CD14-positive monocyte (primary cell): Measurements from ENCODE around the gene OLFML2B. TPM values are rescaled to one million over a fixed set of nuclear protein-coding genes. Genes with fewer than 3 reads are reported as not detected.

Experiments used
- DNase-seq, 3 donors: peaks; one replicate each; pipeline ENCODE4 v3.0.0-alpha.2; 2011 to 2022
- H2AFZ ChIP-seq: 2 replicates; pipeline ENCODE4 v1.6.0; 2012; ENCODE audit warnings: mild to moderate bottlenecking, low read depth, low read length, inconsistent platforms; ENCODE audit not compliant: insufficient read depth, poor library complexity, severe bottlenecking
- H3K27ac ChIP-seq, 2 donors: 1 replicate in 1 of 2; 2 replicates in 1 of 2; pipeline ENCODE4 v1.5.1; 2012 to 2013; ENCODE audit warnings: low read length in 2 of 2, control low read depth in 1 of 2, inconsistent platforms in 1 of 2, low read depth in 1 of 2, mild to moderate bottlenecking in 1 of 2
- H3K27me3 ChIP-seq, 2 donors: one replicate each; pipeline versions ENCODE4 v1.6.0 to v1.6.1; 2011 to 2013; ENCODE audit warnings: low read length in 2 of 2; ENCODE audit not compliant: control insufficient read depth in 2 of 2, insufficient read depth in 2 of 2
- H3K36me3 ChIP-seq, 2 donors: replicated peaks in 1 of 2; 1 replicate in 1 of 2; 2 replicates in 1 of 2; pipeline versions ENCODE4 v1.5.1 to v1.6.1; 2012 to 2013; ENCODE audit warnings: low read length in 2 of 2, control low read depth in 1 of 2, inconsistent platforms in 1 of 2, mild to moderate bottlenecking in 1 of 2; ENCODE audit not compliant: insufficient read depth in 2 of 2, control insufficient read depth in 1 of 2
- H3K4me1 ChIP-seq, 2 donors: 1 replicate in 1 of 2; 2 replicates in 1 of 2; pipeline versions ENCODE4 v1.5.1 to v1.6.1; 2012 to 2013; ENCODE audit warnings: low read length in 2 of 2, control low read depth in 1 of 2, inconsistent platforms in 1 of 2, mild to moderate bottlenecking in 1 of 2, moderate library complexity in 1 of 2; ENCODE audit not compliant: insufficient read depth in 2 of 2, control insufficient read depth in 1 of 2
- H3K4me2 ChIP-seq: replicated peaks from 2 replicates; pipeline ENCODE3; 2012; ENCODE audit warnings: low read length, moderate library complexity, mild to moderate bottlenecking; ENCODE audit not compliant: poor library complexity, severe bottlenecking; ENCODE audit errors: extremely low read depth
- H3K4me3 ChIP-seq, 3 experiments: fragments of 200-600 bp in 1 of 3; sonication (generic) in 1 of 3; replicated peaks in 1 of 3; 1 replicate in 2 of 3; 2 replicates in 1 of 3; pipeline ENCODE4 v1.5.1; 2011 to 2013; ENCODE audit warnings: low read length in 3 of 3, mild to moderate bottlenecking in 3 of 3, control low read depth in 2 of 3, low read depth in 2 of 3, inconsistent platforms in 1 of 3, moderate library complexity in 1 of 3
- H3K79me2 ChIP-seq: 2 replicates; pipeline ENCODE4 v1.6.0; 2012; ENCODE audit warnings: mild to moderate bottlenecking, control low read depth, inconsistent platforms, low read length, moderate library complexity; ENCODE audit not compliant: insufficient read depth
- H3K9ac ChIP-seq: 2 replicates; pipeline ENCODE4 v1.6.0; 2017; ENCODE audit warnings: low read length, mild to moderate bottlenecking; ENCODE audit not compliant: insufficient read depth, poor library complexity, severe bottlenecking
- H3K9me3 ChIP-seq, 2 donors: replicated peaks in 1 of 2; 1 replicate in 1 of 2; 2 replicates in 1 of 2; pipeline versions ENCODE4 v1.5.1 to v1.6.1; 2012 to 2013; ENCODE audit warnings: low read length in 2 of 2, control low read depth in 1 of 2; ENCODE audit not compliant: control insufficient read depth in 1 of 2, insufficient read depth in 1 of 2
- H4K20me1 ChIP-seq: 2 replicates; pipeline ENCODE4 v1.6.0; 2012; ENCODE audit warnings: mild to moderate bottlenecking, low read length, control low read depth, moderate library complexity; ENCODE audit not compliant: insufficient read depth
- H3K27ac Mint-ChIP-seq, 7 donors: one replicate each; pipeline ENCODE4 v1.8.0; 2020; ENCODE audit warnings: mild to moderate bottlenecking in 7 of 7, mixed read lengths in 7 of 7, moderate library complexity in 6 of 7, inconsistent platforms in 2 of 7
- H3K27me3 Mint-ChIP-seq, 3 donors: one replicate each; pipeline ENCODE4 v1.8.0; 2021 to 2022; ENCODE audit warnings: low read depth in 3 of 3, mild to moderate bottlenecking in 3 of 3, mixed read lengths in 3 of 3, moderate library complexity in 3 of 3, inconsistent platforms in 1 of 3
- H3K36me3 Mint-ChIP-seq, 2 donors: one replicate each; pipeline ENCODE4 v1.8.0; 2020; ENCODE audit warnings: mixed read lengths in 2 of 2, inconsistent platforms in 1 of 2, mild to moderate bottlenecking in 1 of 2
- H3K4me1 Mint-ChIP-seq: one replicate; pipeline ENCODE4 v1.8.0; 2020; ENCODE audit warnings: mild to moderate bottlenecking, mixed read lengths
- H3K4me3 Mint-ChIP-seq, 2 donors: one replicate each; pipeline ENCODE4 v1.8.0; 2020; ENCODE audit warnings: mild to moderate bottlenecking in 2 of 2, mixed read lengths in 2 of 2, moderate library complexity in 1 of 2
- H3K9me3 Mint-ChIP-seq, 7 donors: one replicate each; pipeline ENCODE4 v1.8.0; 2020 to 2022; ENCODE audit warnings: mixed read lengths in 7 of 7, mild to moderate bottlenecking in 6 of 7, moderate library complexity in 6 of 7, inconsistent platforms in 2 of 7
- WGBS: methylation state at CpG from one replicate; pipeline ENCODE4 v1.1.5; 2013; ENCODE audit warnings: missing lambda C conversion rate; ENCODE audit not compliant: insufficient coverage; 5-methylcytosine and 5-hydroxymethylcytosine counted together
- intact Hi-C, 2 donors: fragments of 100-400 bp; cut with micrococcal nuclease; formaldehyde crosslinking; loops; one replicate each; pipeline versions ENCODE4 v1.15.0 to v1.15.1; 2023
- polyA plus RNA-seq, 3 donors: library from polyadenylated mRNA; depleted of rRNA in 1 of 3; unstranded in 2 of 3; stranded (reverse) in 1 of 3; fragments of 300-500 nt in 2 of 3; fragments of >200 nt in 1 of 3; fragmentation: Illumina TruSeq in 2 of 3; gene quantifications; 1 replicate in 2 of 3; 2 replicates in 1 of 3; pipeline ENCODE4 v1.2.3, GENCODE V29; 2012 to 2021
- TF ChIP-seq, protein P1 (sequence below): fragments of 200-600 bp; IDR thresholded peaks from one replicate; pipeline ENCODE4 v1.8.0; 2022; ENCODE audit warnings: antibody characterized with exemption, mild to moderate bottlenecking

Gene OLFML2B
- polyA plus RNA-seq, 3 donors, result 0.66 to 1.4 (median 0.95) TPM

DNA sequence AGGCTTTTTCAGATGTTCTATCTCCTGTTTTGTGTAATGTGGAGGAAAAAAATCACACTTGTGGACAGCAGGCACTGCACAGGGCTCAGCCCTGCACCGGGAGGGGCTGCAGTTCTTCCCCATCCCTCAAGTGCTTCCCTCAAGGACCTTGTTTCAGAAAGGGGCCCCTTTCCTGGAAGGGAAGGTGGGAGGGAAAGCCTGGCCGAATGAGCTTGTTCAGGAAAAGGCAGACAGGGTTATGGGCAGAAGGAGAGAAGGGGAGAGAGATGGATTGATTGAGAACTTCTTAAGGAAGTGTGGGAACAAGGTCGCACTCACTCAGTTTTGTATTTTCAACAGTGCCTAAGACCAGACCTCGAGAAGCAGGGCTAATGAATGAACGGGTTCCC lies 41.2 kb downstream of the OLFML2B start:
- Histone ChIP-seq H3K4me1 (no peaks in the 10 kb centered on the region), H2AFZ (no peak overlapping the region), H3K79me2 (no peaks in the 10 kb centered on the region), H3K9me3 (peaks cover 8 to 9% of the 10 kb centered on the region in 2 donors), H4K20me1 (no peaks in the 10 kb centered on the region), H3K9ac (no peak overlapping the region), H3K4me2 (no peak overlapping the region), H3K27me3 (no peaks in the 10 kb centered on the region), H3K27ac (no peak overlapping the region), H3K4me3 (no peak overlapping the region), H3K36me3 (no peaks in the 10 kb centered on the region)
- H3K4me1 Mint-ChIP-seq, result peaks cover 7% of the 10 kb centered on the region
- TF ChIP-seq, protein P1, sequence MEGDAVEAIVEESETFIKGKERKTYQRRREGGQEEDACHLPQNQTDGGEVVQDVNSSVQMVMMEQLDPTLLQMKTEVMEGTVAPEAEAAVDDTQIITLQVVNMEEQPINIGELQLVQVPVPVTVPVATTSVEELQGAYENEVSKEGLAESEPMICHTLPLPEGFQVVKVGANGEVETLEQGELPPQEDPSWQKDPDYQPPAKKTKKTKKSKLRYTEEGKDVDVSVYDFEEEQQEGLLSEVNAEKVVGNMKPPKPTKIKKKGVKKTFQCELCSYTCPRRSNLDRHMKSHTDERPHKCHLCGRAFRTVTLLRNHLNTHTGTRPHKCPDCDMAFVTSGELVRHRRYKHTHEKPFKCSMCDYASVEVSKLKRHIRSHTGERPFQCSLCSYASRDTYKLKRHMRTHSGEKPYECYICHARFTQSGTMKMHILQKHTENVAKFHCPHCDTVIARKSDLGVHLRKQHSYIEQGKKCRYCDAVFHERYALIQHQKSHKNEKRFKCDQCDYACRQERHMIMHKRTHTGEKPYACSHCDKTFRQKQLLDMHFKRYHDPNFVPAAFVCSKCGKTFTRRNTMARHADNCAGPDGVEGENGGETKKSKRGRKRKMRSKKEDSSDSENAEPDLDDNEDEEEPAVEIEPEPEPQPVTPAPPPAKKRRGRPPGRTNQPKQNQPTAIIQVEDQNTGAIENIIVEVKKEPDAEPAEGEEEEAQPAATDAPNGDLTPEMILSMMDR, result no peak
- peak overlapping the region in 1 of 2 donors; percentile 1 for H3K4me3 Mint-ChIP-seq
- no peak for DNase-seq
- peaks cover 5 to 10% (median 8%) of the 10 kb centered on the region in 7 donors for H3K9me3 Mint-ChIP-seq
- peak overlapping the region in 1 of 7 donors; percentile 1 for H3K27ac Mint-ChIP-seq
- peaks cover 2 to 3% (median 2%) of the 10 kb centered on the region in 3 donors for H3K27me3 Mint-ChIP-seq
- intact Hi-C loops, result no loop called here
- peaks cover 4 to 7% of the 10 kb centered on the region in 2 donors for H3K36me3 Mint-ChIP-seq
- WGBS, result 45% methylated on average over 4 of the region's 5 CpGs

GRCh38 chr1:161981735-161982506 lies 41.7 kb downstream of the OLFML2B start:
- TF ChIP-seq, protein P1, result no peak
- Histone ChIP-seq H3K79me2 (no peaks in the 10 kb centered on the region), H4K20me1 (no peaks in the 10 kb centered on the region), H3K4me2 (no peak overlapping the region), H3K4me3 (no peak overlapping the region), H3K27me3 (no peaks in the 10 kb centered on the region), H3K36me3 (no peaks in the 10 kb centered on the region), H3K27ac (no peak overlapping the region), H3K9ac (no peak overlapping the region), H2AFZ (no peak overlapping the region), H3K4me1 (no peaks in the 10 kb centered on the region), H3K9me3 (peaks cover 3% of the 10 kb centered on the region in 2 donors)
- no peak overlapping the region for H3K4me3 Mint-ChIP-seq
- intact Hi-C loops, result no loop called here
- H3K27ac Mint-ChIP-seq, result no peak overlapping the region
- peaks cover 7% of the 10 kb centered on the region for H3K4me1 Mint-ChIP-seq
- DNase-seq, result no peak
- H3K36me3 Mint-ChIP-seq, result peaks cover 0 to 2% of the 10 kb centered on the region in 2 donors
- peaks cover 0 to 5% (median 3%) of the 10 kb centered on the region in 7 donors for H3K9me3 Mint-ChIP-seq
- H3K27me3 Mint-ChIP-seq, result peaks cover 0 to 3% (median 2%) of the 10 kb centered on the region in 3 donors
- 75% methylated on average over 5 of the region's 11 CpGs for WGBS
